ENCODE results near the gene PTPN21.

PTPN21 gene

DNA sequence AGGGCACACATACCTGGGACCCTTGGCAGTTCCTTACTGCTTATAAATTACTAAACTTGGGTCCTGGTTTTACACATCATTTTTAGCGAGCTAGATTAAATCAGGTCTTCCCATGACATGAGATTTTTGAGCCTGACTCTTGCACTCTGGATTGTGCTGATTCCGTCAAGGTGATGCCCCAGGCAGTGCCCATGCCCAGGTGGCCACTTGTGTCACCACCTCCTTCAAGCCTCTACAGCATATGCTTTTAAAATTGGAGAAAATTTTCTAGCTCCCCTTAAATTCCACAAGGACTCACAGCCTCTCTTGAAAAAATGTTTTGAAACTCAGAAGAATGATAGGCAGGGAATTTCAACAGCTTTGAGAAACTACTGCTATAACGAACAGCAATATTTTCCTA lies 9.6 kb downstream of the PTPN21 start:
- Histone ChIP-seq H3K27me3 (ENCODE audit: insufficient read depth, poor library complexity, severe bottlenecking) (no peaks in the 10 kb centered on the region), H3K4me3 (replicated peaks; ENCODE audit: insufficient read depth, low read length) (no peak overlapping the region), H3K27ac (replicated peaks) (no peak overlapping the region)
- no peak for DNase-seq (ENCODE audit: low read depth in 1 of 2, low spot score in 1 of 2)
- TF ChIP-seq SPI1 (IDR thresholded peaks at IDR 0.05; ENCODE audit: borderline replicate concordance, low read depth), result no peak
- TF ChIP-seq, protein P1, sequence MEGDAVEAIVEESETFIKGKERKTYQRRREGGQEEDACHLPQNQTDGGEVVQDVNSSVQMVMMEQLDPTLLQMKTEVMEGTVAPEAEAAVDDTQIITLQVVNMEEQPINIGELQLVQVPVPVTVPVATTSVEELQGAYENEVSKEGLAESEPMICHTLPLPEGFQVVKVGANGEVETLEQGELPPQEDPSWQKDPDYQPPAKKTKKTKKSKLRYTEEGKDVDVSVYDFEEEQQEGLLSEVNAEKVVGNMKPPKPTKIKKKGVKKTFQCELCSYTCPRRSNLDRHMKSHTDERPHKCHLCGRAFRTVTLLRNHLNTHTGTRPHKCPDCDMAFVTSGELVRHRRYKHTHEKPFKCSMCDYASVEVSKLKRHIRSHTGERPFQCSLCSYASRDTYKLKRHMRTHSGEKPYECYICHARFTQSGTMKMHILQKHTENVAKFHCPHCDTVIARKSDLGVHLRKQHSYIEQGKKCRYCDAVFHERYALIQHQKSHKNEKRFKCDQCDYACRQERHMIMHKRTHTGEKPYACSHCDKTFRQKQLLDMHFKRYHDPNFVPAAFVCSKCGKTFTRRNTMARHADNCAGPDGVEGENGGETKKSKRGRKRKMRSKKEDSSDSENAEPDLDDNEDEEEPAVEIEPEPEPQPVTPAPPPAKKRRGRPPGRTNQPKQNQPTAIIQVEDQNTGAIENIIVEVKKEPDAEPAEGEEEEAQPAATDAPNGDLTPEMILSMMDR (IDR thresholded peaks at IDR 0.05; ENCODE audit: insufficient read depth, low read length), result no peak

DNA sequence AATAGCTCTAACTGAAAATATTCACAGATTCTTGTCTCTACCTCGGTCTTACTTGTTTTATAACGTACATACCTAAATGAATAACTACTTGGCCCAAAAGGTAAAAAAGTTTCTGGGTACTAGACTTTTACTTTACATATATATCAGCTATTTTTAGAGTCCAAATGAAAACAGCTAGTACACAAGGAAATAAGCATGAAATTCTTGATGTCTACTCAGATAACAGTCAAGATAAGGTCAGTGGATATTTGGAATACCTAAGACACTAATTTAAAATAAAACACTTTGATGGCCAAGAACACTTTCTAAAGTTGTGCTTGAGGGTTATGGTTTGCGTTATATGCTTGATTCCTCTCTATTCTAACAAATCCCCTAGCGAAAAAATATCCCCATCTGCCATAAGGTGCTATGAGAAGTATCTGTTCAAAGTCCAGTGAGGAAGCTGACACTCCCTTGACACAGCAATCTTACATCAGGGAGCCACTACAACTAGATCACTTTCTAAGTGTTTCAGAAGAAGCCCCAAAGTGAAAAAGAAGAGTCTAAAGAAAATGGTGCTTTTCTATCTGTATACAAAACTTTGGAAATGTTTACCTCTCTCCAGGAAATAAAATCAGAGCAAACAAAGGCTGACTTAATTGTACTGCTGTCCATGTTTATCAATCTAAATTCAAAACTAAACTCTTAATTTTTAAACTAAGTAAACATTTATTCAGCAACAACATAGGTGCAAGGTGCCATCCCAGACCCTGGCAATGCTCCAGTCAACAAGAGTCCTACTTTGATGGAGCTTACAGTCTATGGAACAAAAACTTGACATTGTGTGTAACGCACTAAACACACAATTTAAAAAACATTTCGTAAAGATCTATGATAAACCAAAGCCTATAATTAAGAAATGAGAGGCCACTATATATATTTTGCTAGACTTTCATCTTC lies 11.7 kb downstream of the PTPN21 start:
- DNase-seq (ENCODE audit: low read depth in 1 of 2, low spot score in 1 of 2), result no peak

DNA sequence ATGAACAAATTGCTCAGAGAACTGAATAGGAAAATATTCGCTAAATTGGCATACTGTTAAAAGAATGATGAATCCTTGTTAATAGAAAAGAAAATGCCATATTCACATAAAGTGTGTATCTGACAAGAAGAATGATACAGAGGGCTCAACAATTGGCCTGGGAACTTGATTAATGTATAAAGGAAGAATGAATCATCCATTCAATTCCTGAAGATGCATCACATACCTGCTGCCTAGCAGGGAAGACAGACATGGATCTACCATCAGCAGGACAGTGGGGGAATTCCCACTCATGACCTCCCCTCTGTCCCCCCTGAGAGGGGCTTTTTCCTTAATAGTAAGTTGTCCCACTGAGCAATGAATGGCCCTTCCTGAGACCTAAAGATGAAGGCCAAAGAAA lies 13.5 kb downstream of the PTPN21 start:
- no peak for DNase-seq (ENCODE audit: low read depth in 1 of 2, low spot score in 1 of 2)
- H3K27me3 ChIP-seq (ENCODE audit: insufficient read depth, poor library complexity, severe bottlenecking), result no peaks in the 10 kb centered on the region
- no peak overlapping the region for H3K27ac ChIP-seq (replicated peaks)
- no peak overlapping the region for H3K4me3 ChIP-seq (replicated peaks; ENCODE audit: insufficient read depth, low read length)
- no peak for TF ChIP-seq GABPA (IDR thresholded peaks at IDR 0.05; ENCODE audit: low read depth)
- TF ChIP-seq, protein P1 (IDR thresholded peaks at IDR 0.05; ENCODE audit: insufficient read depth, low read length), result no peak
- no peak for TF ChIP-seq POLR2AphosphoS5 (IDR thresholded peaks at IDR 0.05; ENCODE audit: low read depth)
- TF ChIP-seq, protein P2, sequence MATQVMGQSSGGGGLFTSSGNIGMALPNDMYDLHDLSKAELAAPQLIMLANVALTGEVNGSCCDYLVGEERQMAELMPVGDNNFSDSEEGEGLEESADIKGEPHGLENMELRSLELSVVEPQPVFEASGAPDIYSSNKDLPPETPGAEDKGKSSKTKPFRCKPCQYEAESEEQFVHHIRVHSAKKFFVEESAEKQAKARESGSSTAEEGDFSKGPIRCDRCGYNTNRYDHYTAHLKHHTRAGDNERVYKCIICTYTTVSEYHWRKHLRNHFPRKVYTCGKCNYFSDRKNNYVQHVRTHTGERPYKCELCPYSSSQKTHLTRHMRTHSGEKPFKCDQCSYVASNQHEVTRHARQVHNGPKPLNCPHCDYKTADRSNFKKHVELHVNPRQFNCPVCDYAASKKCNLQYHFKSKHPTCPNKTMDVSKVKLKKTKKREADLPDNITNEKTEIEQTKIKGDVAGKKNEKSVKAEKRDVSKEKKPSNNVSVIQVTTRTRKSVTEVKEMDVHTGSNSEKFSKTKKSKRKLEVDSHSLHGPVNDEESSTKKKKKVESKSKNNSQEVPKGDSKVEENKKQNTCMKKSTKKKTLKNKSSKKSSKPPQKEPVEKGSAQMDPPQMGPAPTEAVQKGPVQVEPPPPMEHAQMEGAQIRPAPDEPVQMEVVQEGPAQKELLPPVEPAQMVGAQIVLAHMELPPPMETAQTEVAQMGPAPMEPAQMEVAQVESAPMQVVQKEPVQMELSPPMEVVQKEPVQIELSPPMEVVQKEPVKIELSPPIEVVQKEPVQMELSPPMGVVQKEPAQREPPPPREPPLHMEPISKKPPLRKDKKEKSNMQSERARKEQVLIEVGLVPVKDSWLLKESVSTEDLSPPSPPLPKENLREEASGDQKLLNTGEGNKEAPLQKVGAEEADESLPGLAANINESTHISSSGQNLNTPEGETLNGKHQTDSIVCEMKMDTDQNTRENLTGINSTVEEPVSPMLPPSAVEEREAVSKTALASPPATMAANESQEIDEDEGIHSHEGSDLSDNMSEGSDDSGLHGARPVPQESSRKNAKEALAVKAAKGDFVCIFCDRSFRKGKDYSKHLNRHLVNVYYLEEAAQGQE (IDR thresholded peaks at IDR 0.05; ENCODE audit: insufficient replicate concordance, low read depth), result no peak
- no peak for TF ChIP-seq SPI1 (IDR thresholded peaks at IDR 0.05; ENCODE audit: borderline replicate concordance, low read depth)

More for the DNA sequence above, 11.7 kb downstream of the PTPN21 start:
- Histone ChIP-seq H3K27ac (replicated peaks) (no peak overlapping the region), H3K27me3 (ENCODE audit: insufficient read depth, poor library complexity, severe bottlenecking) (no peaks in the 10 kb centered on the region), H3K4me3 (replicated peaks; ENCODE audit: insufficient read depth, low read length) (no peak overlapping the region)
- TF ChIP-seq POLR2AphosphoS5 (IDR thresholded peaks at IDR 0.05; ENCODE audit: low read depth) (no peak), SPI1 (IDR thresholded peaks at IDR 0.05; ENCODE audit: borderline replicate concordance, low read depth) (no peak), GABPA (IDR thresholded peaks at IDR 0.05; ENCODE audit: low read depth) (no peak)
- TF ChIP-seq, protein P2 (IDR thresholded peaks at IDR 0.05; ENCODE audit: insufficient replicate concordance, low read depth), result no peak
- TF ChIP-seq, protein P1 (IDR thresholded peaks at IDR 0.05; ENCODE audit: insufficient read depth, low read length), result no peak

All from HL-60 (cell line).